HG02763 (cell line): ENCODE measurements around the gene MAGEC3.

ENCODE experiments used
- ATAC-seq: cut with Tn5 transposase; IDR thresholded peaks from one replicate; pipeline ENCODE4 v1.9.1; 2021; ENCODE audit warnings: mild to moderate bottlenecking, moderate library complexity; ENCODE audit not compliant: unreplicated experiment

The MAGEC3 gene

DNA sequence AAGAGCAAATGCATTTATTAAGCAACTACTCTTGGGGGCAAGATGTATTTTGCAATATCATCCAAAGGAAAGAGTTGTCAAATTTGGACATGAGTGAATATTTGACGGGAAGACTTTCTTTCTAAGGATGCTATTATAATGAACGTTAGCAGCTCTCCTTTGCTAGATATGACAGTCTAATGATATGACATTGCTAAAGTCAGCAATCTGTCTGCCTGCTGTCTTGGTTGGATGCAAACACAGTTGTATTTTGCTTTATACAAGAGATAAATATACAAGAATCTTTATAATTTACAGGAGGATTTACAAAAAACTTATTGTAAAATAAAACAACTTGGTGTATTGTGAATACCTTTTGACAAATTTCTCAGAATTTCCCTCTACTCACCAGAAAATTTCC, 103.1 kb downstream of the MAGEC3 start:
- ATAC-seq, result no peak

DNA sequence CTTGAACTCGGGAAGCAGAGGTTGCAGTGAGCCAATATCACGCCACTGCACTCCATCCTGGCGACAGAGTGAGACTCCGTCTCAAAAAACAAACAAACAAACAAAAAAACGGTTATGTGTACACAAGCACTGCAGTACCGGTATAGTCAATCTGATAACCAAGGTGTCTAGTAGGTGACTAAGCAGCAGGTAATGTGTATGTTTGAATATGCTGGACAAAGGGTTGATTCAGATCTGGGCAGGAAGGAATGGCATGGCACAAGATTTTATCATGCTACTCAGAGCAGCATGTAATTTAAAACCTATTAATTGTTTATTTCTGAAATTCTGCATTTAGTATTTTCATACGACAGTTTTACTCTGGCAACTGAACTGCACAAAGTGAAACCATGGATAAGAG, 107.3 kb downstream of the MAGEC3 start:
- no peak for ATAC-seq

DNA sequence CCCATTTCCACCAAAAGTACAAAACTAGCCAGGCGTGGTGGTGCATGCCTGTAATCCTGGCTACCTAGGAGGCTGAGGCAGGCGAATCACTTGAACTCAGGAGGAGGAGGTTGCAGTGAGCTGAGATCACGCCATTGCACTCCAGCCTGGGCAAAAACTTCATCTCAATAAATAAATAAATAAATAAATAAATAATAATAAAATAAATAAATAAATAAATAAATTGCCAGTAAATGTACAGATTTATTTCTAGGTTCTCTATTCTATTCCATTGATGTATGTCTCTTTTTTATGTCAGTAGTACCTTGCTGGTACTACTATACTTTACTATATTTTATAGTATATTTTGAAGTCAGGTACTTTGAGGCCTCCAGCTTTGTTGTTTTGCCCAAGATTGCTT, 109.2 kb downstream of the MAGEC3 start:
- ATAC-seq, result no peak
